ENCODE results near the gene TERC.

- TF ChIP-seq CTCF (IDR thresholded peaks at IDR 0.05; ENCODE audit: borderline replicate concordance, extremely low read depth, low read length, poor library complexity, severe bottlenecking) (no peak), EZH2 (IDR thresholded peaks at IDR 0.05; ENCODE audit: borderline replicate concordance, low read depth, low read length, severe bottlenecking) (no peak)
Measured at GRCh38 chr3:169739067-169739466, 25.8 kb downstream of the TERC start.
